DND-41 (cell line): ENCODE results near the gene SMIM43.

Experiments
- EZH2 ChIP-seq: IDR thresholded peaks from 3 replicates; pipeline ENCODE4 v1.6.1; 2012; ENCODE audit warnings: borderline replicate concordance, low read depth, mild to moderate bottlenecking, moderate library complexity, low read length, inconsistent platforms; ENCODE audit not compliant: severe bottlenecking
- TF ChIP-seq, protein P1 (sequence below): IDR thresholded peaks from 2 replicates; pipeline ENCODE4 v1.5.1; 2012; ENCODE audit warnings: borderline replicate concordance, low read length, moderate library complexity, mild to moderate bottlenecking; ENCODE audit not compliant: poor library complexity, severe bottlenecking; ENCODE audit errors: extremely low read depth

DNA sequence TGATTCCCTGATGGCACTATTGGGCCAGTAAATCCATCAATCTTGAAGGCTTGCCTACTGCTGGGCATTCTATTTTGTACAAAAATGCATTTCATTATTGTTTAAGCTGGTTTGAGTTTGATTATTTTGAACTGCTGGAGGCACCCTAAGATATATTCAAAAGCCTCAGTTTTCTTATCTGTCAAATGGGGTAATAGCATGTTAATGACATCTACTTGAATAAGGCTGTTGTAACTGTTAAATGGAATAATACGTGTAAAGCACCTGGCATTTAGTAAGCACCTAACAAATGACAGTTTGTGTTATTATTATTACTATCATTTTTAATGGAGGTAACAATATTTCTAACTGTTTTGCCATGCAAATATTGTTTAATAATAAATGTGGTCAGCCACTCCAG, 6.9 kb upstream of the SMIM43 start:
- TF ChIP-seq, protein P1, sequence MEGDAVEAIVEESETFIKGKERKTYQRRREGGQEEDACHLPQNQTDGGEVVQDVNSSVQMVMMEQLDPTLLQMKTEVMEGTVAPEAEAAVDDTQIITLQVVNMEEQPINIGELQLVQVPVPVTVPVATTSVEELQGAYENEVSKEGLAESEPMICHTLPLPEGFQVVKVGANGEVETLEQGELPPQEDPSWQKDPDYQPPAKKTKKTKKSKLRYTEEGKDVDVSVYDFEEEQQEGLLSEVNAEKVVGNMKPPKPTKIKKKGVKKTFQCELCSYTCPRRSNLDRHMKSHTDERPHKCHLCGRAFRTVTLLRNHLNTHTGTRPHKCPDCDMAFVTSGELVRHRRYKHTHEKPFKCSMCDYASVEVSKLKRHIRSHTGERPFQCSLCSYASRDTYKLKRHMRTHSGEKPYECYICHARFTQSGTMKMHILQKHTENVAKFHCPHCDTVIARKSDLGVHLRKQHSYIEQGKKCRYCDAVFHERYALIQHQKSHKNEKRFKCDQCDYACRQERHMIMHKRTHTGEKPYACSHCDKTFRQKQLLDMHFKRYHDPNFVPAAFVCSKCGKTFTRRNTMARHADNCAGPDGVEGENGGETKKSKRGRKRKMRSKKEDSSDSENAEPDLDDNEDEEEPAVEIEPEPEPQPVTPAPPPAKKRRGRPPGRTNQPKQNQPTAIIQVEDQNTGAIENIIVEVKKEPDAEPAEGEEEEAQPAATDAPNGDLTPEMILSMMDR, result no peak
- no peak for TF ChIP-seq EZH2
